ENCODE results near the gene USP13. TPM values are rescaled to one million over a fixed set of nuclear protein-coding genes. Genes with fewer than 3 reads are reported as not detected.

Gene USP13
- total and polyA plus RNA-seq, 2 of the 13 experiments (the other 11 are each of a cell fraction or from before 2014, with no cell fraction given), result 15.9 to 36.7 TPM

DNA sequence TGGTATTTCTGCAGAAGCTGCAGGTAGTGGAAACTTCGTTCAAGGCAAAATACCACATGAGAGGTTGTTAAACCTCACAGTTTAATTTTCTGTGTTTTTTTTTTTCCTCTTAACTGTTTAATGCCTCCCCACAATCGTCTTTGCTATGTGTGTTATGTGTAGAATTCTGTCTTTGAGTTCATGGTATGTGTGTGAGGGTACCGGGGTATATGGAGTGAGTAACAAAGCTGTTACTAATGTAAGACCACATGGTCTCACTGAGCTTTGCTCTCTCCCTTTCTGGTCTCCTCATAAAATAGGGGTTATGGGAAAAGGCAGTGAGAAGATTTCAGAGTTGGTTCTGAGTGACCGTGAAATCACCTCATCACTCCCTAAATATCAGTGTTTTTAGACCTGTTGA lies 143.6 kb downstream of the USP13 start:
- peak; percentile 36 for ATAC-seq
- H3K79me2 ChIP-seq (ENCODE audit: insufficient read depth, low read length), result no peaks in the 10 kb centered on the region
- no peaks in the 10 kb centered on the region for H3K9me3 ChIP-seq (ENCODE audit: low read length)
- no peak for DNase-seq (ENCODE audit: low spot score)
- in situ Hi-C loops (cut with HindIII; ENCODE audit: extremely low pct_ligation_motif_present, low pct_unique_long_range_greater_than_20kb) (no loop called here), intact Hi-C loops (cut with micrococcal nuclease; ENCODE audit: unreplicated experiment) (no loop called here)
- FAIRE-seq, result no peak
- H4K20me1 ChIP-seq (ENCODE audit: insufficient read depth, low read length), result no peaks in the 10 kb centered on the region
- TF ChIP-seq, protein P1, sequence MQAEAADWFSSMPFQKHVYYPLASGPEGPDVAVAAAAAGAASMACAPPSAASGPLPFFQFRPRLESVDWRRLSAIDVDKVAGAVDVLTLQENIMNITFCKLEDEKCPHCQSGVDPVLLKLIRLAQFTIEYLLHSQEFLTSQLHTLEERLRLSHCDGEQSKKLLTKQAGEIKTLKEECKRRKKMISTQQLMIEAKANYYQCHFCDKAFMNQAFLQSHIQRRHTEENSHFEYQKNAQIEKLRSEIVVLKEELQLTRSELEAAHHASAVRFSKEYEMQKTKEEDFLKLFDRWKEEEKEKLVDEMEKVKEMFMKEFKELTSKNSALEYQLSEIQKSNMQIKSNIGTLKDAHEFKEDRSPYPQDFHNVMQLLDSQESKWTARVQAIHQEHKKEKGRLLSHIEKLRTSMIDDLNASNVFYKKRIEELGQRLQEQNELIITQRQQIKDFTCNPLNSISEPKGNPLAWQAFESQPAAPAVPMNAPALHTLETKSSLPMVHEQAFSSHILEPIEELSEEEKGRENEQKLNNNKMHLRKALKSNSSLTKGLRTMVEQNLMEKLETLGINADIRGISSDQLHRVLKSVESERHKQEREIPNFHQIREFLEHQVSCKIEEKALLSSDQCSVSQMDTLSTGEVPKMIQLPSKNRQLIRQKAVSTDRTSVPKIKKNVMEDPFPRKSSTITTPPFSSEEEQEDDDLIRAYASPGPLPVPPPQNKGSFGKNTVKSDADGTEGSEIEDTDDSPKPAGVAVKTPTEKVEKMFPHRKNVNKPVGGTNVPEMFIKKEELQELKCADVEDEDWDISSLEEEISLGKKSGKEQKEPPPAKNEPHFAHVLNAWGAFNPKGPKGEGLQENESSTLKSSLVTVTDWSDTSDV (CRISPR knock-in tag; IDR thresholded peaks at IDR 0.05), result no peak
- TF ChIP-seq SIX1 (CRISPR knock-in tag; IDR thresholded peaks at IDR 0.05; ENCODE audit: borderline replicate concordance) (no peak), ZNF629 (CRISPR knock-in tag; conservative IDR thresholded peaks at IDR 0.05) (no peak), ZNF652 (CRISPR knock-in tag; IDR thresholded peaks at IDR 0.05; ENCODE audit: borderline replicate concordance, low read depth) (no peak)
- TF ChIP-seq, protein P2, sequence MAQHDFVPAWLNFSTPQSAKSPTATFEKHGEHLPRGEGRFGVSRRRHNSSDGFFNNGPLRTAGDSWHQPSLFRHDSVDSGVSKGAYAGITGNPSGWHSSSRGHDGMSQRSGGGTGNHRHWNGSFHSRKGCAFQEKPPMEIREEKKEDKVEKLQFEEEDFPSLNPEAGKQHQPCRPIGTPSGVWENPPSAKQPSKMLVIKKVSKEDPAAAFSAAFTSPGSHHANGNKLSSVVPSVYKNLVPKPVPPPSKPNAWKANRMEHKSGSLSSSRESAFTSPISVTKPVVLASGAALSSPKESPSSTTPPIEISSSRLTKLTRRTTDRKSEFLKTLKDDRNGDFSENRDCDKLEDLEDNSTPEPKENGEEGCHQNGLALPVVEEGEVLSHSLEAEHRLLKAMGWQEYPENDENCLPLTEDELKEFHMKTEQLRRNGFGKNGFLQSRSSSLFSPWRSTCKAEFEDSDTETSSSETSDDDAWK (CRISPR knock-in tag; IDR thresholded peaks at IDR 0.05), result no peak
- H3K27me3 ChIP-seq (ENCODE audit: control insufficient read depth in 1 of 2, insufficient read depth in 2 of 2, low read length in 2 of 2), result no peaks in the 10 kb centered on the region
- 66% methylated on average over 4 of the region's 4 CpGs for WGBS (ENCODE audit: low lambda C conversion rate)
- H3K36me3 ChIP-seq (replicated peaks in 1 of 2; ENCODE audit: control insufficient read depth in 1 of 2, insufficient read depth in 2 of 2, low read length in 2 of 2), result no peaks in the 10 kb centered on the region
- H2AFZ ChIP-seq (ENCODE audit: low read length), result no peak overlapping the region
- no peak overlapping the region for H3K4me3 ChIP-seq (replicated peaks in 1 of 3; ENCODE audit: insufficient read depth in 1 of 3, low read depth in 2 of 3, low read length in 3 of 3)
- H3K4me2 ChIP-seq (ENCODE audit: low read depth, low read length), result no peak overlapping the region
- no peak overlapping the region for H3K9ac ChIP-seq (ENCODE audit: insufficient read depth, low read depth, low read length)
- H3K4me1 ChIP-seq (ENCODE audit: insufficient read depth, low read length), result peaks cover 10% of the 10 kb centered on the region; the same call in 1 of the 2 replicates
- ChIA-PET CTCF (ENCODE audit: low intra/inter-chr PET ratio, low total read pairs) (no interaction called here), POLR2A (no interaction called here)
- no TSS peak for BruUV-seq (replicated peaks)
- H3K27ac ChIP-seq (ENCODE audit: extremely low read length, insufficient read depth, low read length), result no peak overlapping the region

Data from HepG2 (cell line).